ENCODE measurements around the gene TSPYL6. TPM values are rescaled to one million over a fixed set of nuclear protein-coding genes. Genes with fewer than 3 reads are reported as not detected.
"Not testable (repeated sequence)": the region's sequence is repeated elsewhere in the genome, so short reads cannot be mapped to it uniquely, and the experiment has no call there.

The TSPYL6 gene
- total RNA-seq, 1 donor from 2014 or later, result not detected

- H3K9me3 Mint-ChIP-seq, result no peaks in the 10 kb centered on the region
- TF ChIP-seq CTCF (conservative IDR thresholded peaks at IDR 0.05), result no peak
- no peak for DNase-seq (ENCODE audit: extremely low spot score, unreplicated experiment)
- no peak overlapping the region for H3K4me3 Mint-ChIP-seq
- no peaks in the 10 kb centered on the region for H3K36me3 Mint-ChIP-seq
- H3K27ac Mint-ChIP-seq, result no peak overlapping the region
- no peaks in the 10 kb centered on the region for H3K4me1 Mint-ChIP-seq (ENCODE audit: unreplicated experiment)
- no peaks in the 10 kb centered on the region for H3K27me3 Mint-ChIP-seq
These were observed 18.8 kb upstream of the TSPYL6 start for GRCh38 chr2:54274781-54275242.

DNA sequence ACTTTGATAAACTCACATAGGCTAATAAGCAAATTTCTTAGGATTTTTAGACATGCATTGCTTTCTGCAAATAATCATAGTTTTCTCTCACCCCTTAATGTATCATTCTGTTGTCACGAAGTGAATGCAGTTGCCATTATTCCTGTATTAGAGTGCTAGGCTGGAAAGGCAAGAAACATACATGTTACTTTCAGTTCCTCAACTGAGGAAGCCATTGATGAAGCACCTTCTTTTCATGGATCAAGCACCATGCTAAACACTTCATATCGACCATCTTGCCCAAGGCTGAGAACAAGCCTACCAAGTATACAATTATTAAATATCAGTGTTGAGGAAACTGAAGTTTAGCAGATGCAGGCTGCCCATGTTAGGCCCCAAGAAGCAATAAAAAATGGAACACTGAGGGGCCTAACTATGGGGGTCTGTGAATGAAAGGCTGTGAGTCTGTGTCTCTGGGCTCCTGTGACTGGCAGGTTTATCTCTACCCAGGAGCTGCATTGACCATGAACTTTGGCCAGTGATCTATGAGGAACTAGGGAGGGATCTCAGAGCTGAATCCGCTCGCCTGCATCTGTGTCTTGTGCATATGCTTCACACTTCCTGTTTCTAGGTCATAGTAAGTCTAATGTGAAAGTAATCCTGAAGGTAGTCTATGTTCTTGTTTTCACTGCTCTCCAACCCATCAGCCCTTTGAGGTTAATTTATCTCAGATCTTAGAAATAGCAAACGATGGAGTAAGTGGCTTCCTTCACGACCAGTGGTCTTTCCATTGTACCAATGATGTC is 16.0 kb upstream of the TSPYL6 start:
- no peak overlapping the region for H3K4me3 Mint-ChIP-seq
- no peaks in the 10 kb centered on the region for H3K27me3 Mint-ChIP-seq
- H3K9me3 Mint-ChIP-seq, result no peaks in the 10 kb centered on the region
- H3K36me3 Mint-ChIP-seq, result no peaks in the 10 kb centered on the region
- no peak for TF ChIP-seq CTCF (conservative IDR thresholded peaks at IDR 0.05)
- no peak overlapping the region for H3K27ac Mint-ChIP-seq
- H3K4me1 Mint-ChIP-seq (ENCODE audit: unreplicated experiment), result no peaks in the 10 kb centered on the region
- no peak for DNase-seq (ENCODE audit: extremely low spot score, unreplicated experiment)

GRCh38 chr2:54271189-54271588 is 15.2 kb upstream of the TSPYL6 start:
- Mint-ChIP-seq H3K36me3 (no peaks in the 10 kb centered on the region), H3K4me1 (ENCODE audit: unreplicated experiment) (no peaks in the 10 kb centered on the region), H3K4me3 (no peak overlapping the region), H3K27ac (no peak overlapping the region), H3K9me3 (no peaks in the 10 kb centered on the region), H3K27me3 (no peaks in the 10 kb centered on the region)
- no peak for DNase-seq (ENCODE audit: extremely low spot score, unreplicated experiment)
- TF ChIP-seq CTCF (conservative IDR thresholded peaks at IDR 0.05), result no peak

- no peaks in the 10 kb centered on the region for H3K36me3 Mint-ChIP-seq
- peaks cover 13% of the 10 kb centered on the region for H3K9me3 Mint-ChIP-seq
- no peaks in the 10 kb centered on the region for H3K4me1 Mint-ChIP-seq (ENCODE audit: unreplicated experiment)
- no peaks in the 10 kb centered on the region for H3K27me3 Mint-ChIP-seq
- DNase-seq (ENCODE audit: extremely low spot score, unreplicated experiment), result no peak
- TF ChIP-seq CTCF (conservative IDR thresholded peaks at IDR 0.05), result no peak
- no peak overlapping the region for H3K4me3 Mint-ChIP-seq
- no peak overlapping the region for H3K27ac Mint-ChIP-seq
These were observed 11.5 kb upstream of the TSPYL6 start for GRCh38 chr2:54267577-54267976.

DNA sequence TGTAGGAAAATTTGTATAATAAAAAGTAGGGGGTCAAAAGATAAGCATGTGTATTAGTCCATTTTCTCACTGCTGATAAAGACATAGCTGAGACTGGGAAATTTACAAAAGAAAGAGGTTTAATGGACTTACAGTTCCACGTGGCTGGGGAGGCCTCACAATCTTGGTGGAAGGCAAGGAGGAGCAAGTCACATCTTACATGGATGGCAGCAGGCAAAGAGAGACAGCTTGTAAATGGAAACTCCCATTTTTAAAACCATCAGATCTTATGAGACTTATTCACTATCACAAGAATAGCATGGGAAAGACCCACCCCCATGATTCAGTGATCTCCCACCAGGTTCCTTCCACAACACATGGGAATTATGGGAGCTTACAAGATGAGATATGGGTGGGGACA is 9.1 kb upstream of the TSPYL6 start:
- H3K4me3 Mint-ChIP-seq; DNase-seq (ENCODE audit: extremely low spot score, unreplicated experiment); H3K27me3 Mint-ChIP-seq; H3K27ac Mint-ChIP-seq; H3K4me1 Mint-ChIP-seq (ENCODE audit: unreplicated experiment); H3K36me3 Mint-ChIP-seq: not testable (repeated sequence)
- H3K9me3 Mint-ChIP-seq, result peaks cover 13% of the 10 kb centered on the region

- no peak for TF ChIP-seq CTCF (conservative IDR thresholded peaks at IDR 0.05)
- Mint-ChIP-seq H3K27ac (no peak overlapping the region), H3K9me3 (peaks cover 13% of the 10 kb centered on the region), H3K36me3 (no peaks in the 10 kb centered on the region), H3K27me3 (no peaks in the 10 kb centered on the region), H3K4me3 (no peak overlapping the region), H3K4me1 (ENCODE audit: unreplicated experiment) (no peaks in the 10 kb centered on the region)
- DNase-seq (ENCODE audit: extremely low spot score, unreplicated experiment), result no peak
These were observed 6.2 kb upstream of the TSPYL6 start for GRCh38 chr2:54262015-54262765.

Measured in type B pancreatic cell (in vitro differentiated cells).